ENCODE results near the gene UBTD1.

- no peak for TF ChIP-seq CTCF (optimal IDR thresholded peaks at IDR 0.05 in 1 of 3, IDR thresholded peaks at IDR 0.05 in 1 of 3, conservative IDR thresholded peaks at IDR 0.05 in 1 of 3; ENCODE audit: extremely low read depth in 1 of 3, insufficient read depth in 2 of 3, low read length in 3 of 3)
- no peak for TF ChIP-seq EZH2 (IDR thresholded peaks at IDR 0.05; ENCODE audit: low read length)
These were observed 97.7 kb downstream of the UBTD1 start for GRCh38 chr10:97596101-97597082.

Measured in keratinocyte (primary cell).